Colonic mucosa (tissue), 4 donors: ENCODE measurements around the gene CCDC78. TPM values are rescaled to one million over a fixed set of nuclear protein-coding genes. Genes with fewer than 3 reads are reported as not detected.
"Not testable (repeated sequence)": the region's sequence is repeated elsewhere in the genome, so short reads cannot be mapped to it uniquely, and the experiment has no call there.

Experiments
- DNase-seq: peaks from one replicate; pipeline ENCODE4 v3.0.0-alpha.2; 2020
- H3K27ac ChIP-seq: fragments of 200-600 bp; one replicate; pipeline ENCODE4 v1.8.0; 2021
- H3K27me3 ChIP-seq: fragments of 200-600 bp; one replicate; pipeline ENCODE4 v1.8.0; 2021
- H3K36me3 ChIP-seq: fragments of 200-600 bp; one replicate; pipeline ENCODE4 v1.8.0; 2021
- H3K4me1 ChIP-seq: fragments of 200-600 bp; one replicate; pipeline ENCODE4 v1.8.0; 2021; ENCODE audit warnings: mild to moderate bottlenecking
- H3K4me3 ChIP-seq: fragments of 200-600 bp; one replicate; pipeline ENCODE4 v1.8.0; 2021
- H3K9ac ChIP-seq, 2 donors: one replicate each; pipeline ENCODE4 v1.7.0; 2013; ENCODE audit warnings: control low read depth in 2 of 2, low read depth in 2 of 2, low read length in 2 of 2
- H3K9me3 ChIP-seq: fragments of 200-600 bp; one replicate; pipeline ENCODE4 v1.8.0; 2021
- CTCF ChIP-seq: fragments of 200-600 bp; IDR thresholded peaks from one replicate; pipeline ENCODE4 v1.8.0; 2022; ENCODE audit warnings: antibody characterized with exemption, mild to moderate bottlenecking
- intact Hi-C: fragments of 100-400 bp; cut with DNase I; formaldehyde crosslinking; loops from one replicate; pipeline ENCODE4 v1.14.1; 2022
- total RNA-seq, 2 donors: library from RNA; stranded (reverse); fragmentation: NEBNext Ultra II Directional in 1 of 2; extraction: Animal tissue kit (Norgen Biotek cat#: 25700) in 1 of 2; gene quantifications; one replicate each; pipeline ENCODE4 v1.2.1, GENCODE V29; 2021
- donor health status: healthy.
- donor health status: DM: no; HTN: no; CAD: no.
- donor health status: DM: no; HTN: no; CAD: no.

The CCDC78 gene
- total RNA-seq, 2 donors from 2014 or later = 0.37 to 3.7 TPM

- Histone ChIP-seq H3K27ac (no peak overlapping the region), H3K9ac (no peak overlapping the region), H3K36me3 (no peaks in the 10 kb centered on the region), H3K4me3 (no peak overlapping the region), H3K27me3 (no peaks in the 10 kb centered on the region), H3K9me3 (no peaks in the 10 kb centered on the region), H3K4me1 (no peaks in the 10 kb centered on the region)
- intact Hi-C loops = no loop called here
- TF ChIP-seq CTCF = no peak
- no peak for DNase-seq
These were observed 19.5 kb upstream of the CCDC78 start for GRCh38 chr16:745739-746138.

GRCh38 chr16:743794-744500 is 17.7 kb upstream of the CCDC78 start:
- H3K36me3 ChIP-seq = no peaks in the 10 kb centered on the region
- no peak overlapping the region for H3K4me3 ChIP-seq
- no peak overlapping the region for H3K9ac ChIP-seq
- H3K27me3 ChIP-seq = no peaks in the 10 kb centered on the region
- H3K27ac ChIP-seq = no peak overlapping the region
- TF ChIP-seq CTCF = no peak
- intact Hi-C loops = no loop called here
- H3K4me1 ChIP-seq = peaks cover 6% of the 10 kb centered on the region
- no peak for DNase-seq
- no peaks in the 10 kb centered on the region for H3K9me3 ChIP-seq

- H3K4me3 ChIP-seq, H3K27me3 ChIP-seq, H3K27ac ChIP-seq, H3K4me1 ChIP-seq, H3K9me3 ChIP-seq, intact Hi-C loops, H3K36me3 ChIP-seq, H3K9ac ChIP-seq, DNase-seq: not testable (repeated sequence)
These were observed 16.7 kb upstream of the CCDC78 start for GRCh38 chr16:742894-743293.

GRCh38 chr16:741986-742629 is 15.9 kb upstream of the CCDC78 start:
- TF ChIP-seq CTCF = no peak
- intact Hi-C loops = no loop called here
- Histone ChIP-seq H3K27me3 (no peaks in the 10 kb centered on the region), H3K4me3 (no peak overlapping the region), H3K9me3 (no peaks in the 10 kb centered on the region), H3K36me3 (no peaks in the 10 kb centered on the region), H3K9ac (no peak overlapping the region), H3K4me1 (peaks cover 6% of the 10 kb centered on the region), H3K27ac (no peak overlapping the region)
- DNase-seq = no peak

- H3K9me3 ChIP-seq = no peaks in the 10 kb centered on the region
- H3K27me3 ChIP-seq = no peaks in the 10 kb centered on the region
- peaks cover 6% of the 10 kb centered on the region for H3K4me1 ChIP-seq
- H3K4me3 ChIP-seq = peak within 1 kb of the TSS; percentile 83
- intact Hi-C loops = no loop called here
- peak; percentile 89 for DNase-seq
- peak; percentile 97 for TF ChIP-seq CTCF
- peak within 1 kb of the TSS; percentile 60 for H3K27ac ChIP-seq
- H3K9ac ChIP-seq = peak within 1 kb of the TSS; percentile 84 to 95
- no peaks in the 10 kb centered on the region for H3K36me3 ChIP-seq
These were observed 14.7 kb upstream of the CCDC78 start, which contains the start of gene CIAO3 for GRCh38 chr16:740764-741505. TSS of gene CIAO3 (minus strand) at chr16:740997. CDS start at chr16:740985, 12 bp downstream.
